AG09319 (cell line): ENCODE measurements around the gene LIMCH1.

ENCODE experiments used
- DNase-seq: peaks from one replicate; pipeline ENCODE4 v3.0.0-alpha.2; 2010; ENCODE audit warnings: low read depth; ENCODE audit errors: extremely low read depth
- CTCF ChIP-seq: IDR thresholded peaks from 2 replicates; pipeline ENCODE4 v1.5.1; 2011; ENCODE audit warnings: low read depth, mild to moderate bottlenecking, inconsistent platforms, low read length, moderate library complexity

The LIMCH1 gene

GRCh38 chr4:41656572-41657520 lies 118.9 kb downstream of the LIMCH1 start:
- DNase-seq: no peak

GRCh38 chr4:41657561-41657960 lies 119.6 kb downstream of the LIMCH1 start:
- TF ChIP-seq CTCF: no peak
- no peak for DNase-seq

More at GRCh38 chr4:41656572-41657520, 118.9 kb downstream of the LIMCH1 start:
- no peak for TF ChIP-seq CTCF

- DNase-seq: no peak
- no peak for TF ChIP-seq CTCF
These were observed 120.2 kb downstream of the LIMCH1 start for GRCh38 chr4:41658163-41658562.

GRCh38 chr4:41660352-41660751 lies 122.4 kb downstream of the LIMCH1 start:
- no peak for DNase-seq
- TF ChIP-seq CTCF: no peak

GRCh38 chr4:41661442-41662076 lies 123.6 kb downstream of the LIMCH1 start:
- DNase-seq: peak; percentile 25
- peak; percentile 96 for TF ChIP-seq CTCF

- DNase-seq: no peak
- TF ChIP-seq CTCF: no peak
These were observed 127.8 kb downstream of the LIMCH1 start for GRCh38 chr4:41665636-41666207.

GRCh38 chr4:41668024-41668423 lies 130.1 kb downstream of the LIMCH1 start:
- no peak for TF ChIP-seq CTCF
- no peak for DNase-seq
